ENCODE results near the gene CDKN2AIPNL. TPM values are rescaled to one million over a fixed set of nuclear protein-coding genes. Genes with fewer than 3 reads are reported as not detected.

The CDKN2AIPNL gene
- total RNA-seq, 1 experiment from 2014 or later = 63.0 TPM

GRCh38 chr5:134355681-134356080 lies 56.0 kb downstream of the CDKN2AIPNL start (continued):
- TF ChIP-seq ZNF274 (IDR thresholded peaks at IDR 0.05; ENCODE audit: low read depth, low read length) = no peak

Other genes starting within 250 kb of the CDKN2AIPNL start
- 245 TPM for gene SKP1, start 234.9 kb downstream of the CDKN2AIPNL start, total RNA-seq (2021; ENCODE audit: unreplicated experiment)
- gene PPP2CA, start 185.8 kb downstream of the CDKN2AIPNL start, total RNA-seq (2021; ENCODE audit: unreplicated experiment) = 167 TPM
- 3.4 TPM for gene CDKL3, start 44.7 kb downstream of the CDKN2AIPNL start, total RNA-seq (2021; ENCODE audit: unreplicated experiment)
- gene UBE2B, start 40.3 kb downstream of the CDKN2AIPNL start, total RNA-seq (2021; ENCODE audit: unreplicated experiment) = 91.9 TPM
- 39.9 TPM for gene JADE2, start 113.8 kb upstream of the CDKN2AIPNL start, total RNA-seq (2021; ENCODE audit: unreplicated experiment)
- gene SAR1B, start 220.9 kb upstream of the CDKN2AIPNL start, total RNA-seq (2021; ENCODE audit: unreplicated experiment) = 40.7 TPM
- 16.8 TPM for gene SEC24A, start 236.9 kb upstream of the CDKN2AIPNL start, total RNA-seq (2021; ENCODE audit: unreplicated experiment)